Left lung (tissue), 10 donors: ENCODE results near the gene WWOX. TPM values are rescaled to one million over a fixed set of nuclear protein-coding genes. Genes with fewer than 3 reads are reported as not detected.

ENCODE experiments used
- ATAC-seq: fragments of 200-7000 bp; cut with Tn5 transposase; one replicate; pipeline ENCODE4 v1.9.1; 2020; ENCODE audit warnings: moderate library complexity
- DNase-seq, 4 donors: peaks; one replicate each; pipeline ENCODE4 v3.0.0-alpha.2; 2013 to 2020
- H3K27ac ChIP-seq, 2 donors: fragments of 200-600 bp; sonication (generic) in 1 of 2; one replicate each; pipeline versions ENCODE4 v1.5.0 to v1.8.0; 2020 to 2021
- H3K27me3 ChIP-seq, 2 donors: fragments of 200-600 bp; sonication (generic) in 1 of 2; one replicate each; pipeline versions ENCODE4 v1.5.0 to v1.8.0; 2020 to 2021
- H3K36me3 ChIP-seq, 2 donors: fragments of 200-600 bp; sonication (generic) in 1 of 2; one replicate each; pipeline versions ENCODE4 v1.5.0 to v1.8.0; 2020 to 2021
- H3K4me1 ChIP-seq, 2 donors: fragments of 200-600 bp; one replicate each; pipeline ENCODE4 v1.8.0; 2021
- H3K4me3 ChIP-seq, 2 donors: fragments of 200-600 bp; sonication (generic) in 1 of 2; one replicate each; pipeline versions ENCODE4 v1.5.0 to v1.8.0; 2020 to 2021; ENCODE audit warnings: mild to moderate bottlenecking in 1 of 2
- H3K9me3 ChIP-seq, 2 donors: fragments of 200-600 bp; sonication (generic) in 1 of 2; one replicate each; pipeline versions ENCODE4 v1.5.0 to v1.8.0; 2020 to 2021
- intact Hi-C, 2 donors: fragments of 100-400 bp; cut with DNase I; formaldehyde crosslinking; loops; one replicate each; pipeline versions ENCODE4 v1.11.2 to v1.14.2; 2022
- polyA plus RNA-seq, 6 donors: library from polyadenylated mRNA; unstranded; fragments of 120-200 nt; gene quantifications; one replicate each; pipeline ENCODE4 v1.2.1, GENCODE V29; 2013; ENCODE audit not compliant: insufficient read length in 6 of 6
- total RNA-seq, 2 donors: library from RNA; stranded (reverse); fragmentation: NEBNext Ultra II Directional; extraction: Animal tissue kit (Norgen Biotek cat#: 25700); gene quantifications; one replicate each; pipeline ENCODE4 v1.2.1, GENCODE V29; 2021
- TF ChIP-seq, protein P1 (sequence below), 2 donors: fragments of 200-600 bp; sonication (generic) in 1 of 2; IDR thresholded peaks; one replicate each; pipeline versions ENCODE4 v1.5.0 to v1.8.0; 2021; ENCODE audit warnings: antibody characterized with exemption in 2 of 2
- donor health status: DM: no; HTN: yes; CAD: no.
- donor health status: DM: no; HTN: no; CAD: no.

Gene WWOX
- total and polyA plus RNA-seq, 8 donors = 17.2 to 40.3 (median 30.8) TPM

GRCh38 chr16:79136955-79137354 is 1037.5 kb downstream of the WWOX start:
- ATAC-seq = no peak
- Histone ChIP-seq H3K36me3 (no peaks in the 10 kb centered on the region), H3K4me1 (no peaks in the 10 kb centered on the region), H3K27me3 (no peaks in the 10 kb centered on the region), H3K4me3 (no peak overlapping the region), H3K9me3 (no peaks in the 10 kb centered on the region), H3K27ac (no peak overlapping the region)
- intact Hi-C loops = no loop called here
- TF ChIP-seq, protein P1, sequence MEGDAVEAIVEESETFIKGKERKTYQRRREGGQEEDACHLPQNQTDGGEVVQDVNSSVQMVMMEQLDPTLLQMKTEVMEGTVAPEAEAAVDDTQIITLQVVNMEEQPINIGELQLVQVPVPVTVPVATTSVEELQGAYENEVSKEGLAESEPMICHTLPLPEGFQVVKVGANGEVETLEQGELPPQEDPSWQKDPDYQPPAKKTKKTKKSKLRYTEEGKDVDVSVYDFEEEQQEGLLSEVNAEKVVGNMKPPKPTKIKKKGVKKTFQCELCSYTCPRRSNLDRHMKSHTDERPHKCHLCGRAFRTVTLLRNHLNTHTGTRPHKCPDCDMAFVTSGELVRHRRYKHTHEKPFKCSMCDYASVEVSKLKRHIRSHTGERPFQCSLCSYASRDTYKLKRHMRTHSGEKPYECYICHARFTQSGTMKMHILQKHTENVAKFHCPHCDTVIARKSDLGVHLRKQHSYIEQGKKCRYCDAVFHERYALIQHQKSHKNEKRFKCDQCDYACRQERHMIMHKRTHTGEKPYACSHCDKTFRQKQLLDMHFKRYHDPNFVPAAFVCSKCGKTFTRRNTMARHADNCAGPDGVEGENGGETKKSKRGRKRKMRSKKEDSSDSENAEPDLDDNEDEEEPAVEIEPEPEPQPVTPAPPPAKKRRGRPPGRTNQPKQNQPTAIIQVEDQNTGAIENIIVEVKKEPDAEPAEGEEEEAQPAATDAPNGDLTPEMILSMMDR (IDR thresholded peaks at IDR 0.05) = no peak
- DNase-seq = no peak

DNA sequence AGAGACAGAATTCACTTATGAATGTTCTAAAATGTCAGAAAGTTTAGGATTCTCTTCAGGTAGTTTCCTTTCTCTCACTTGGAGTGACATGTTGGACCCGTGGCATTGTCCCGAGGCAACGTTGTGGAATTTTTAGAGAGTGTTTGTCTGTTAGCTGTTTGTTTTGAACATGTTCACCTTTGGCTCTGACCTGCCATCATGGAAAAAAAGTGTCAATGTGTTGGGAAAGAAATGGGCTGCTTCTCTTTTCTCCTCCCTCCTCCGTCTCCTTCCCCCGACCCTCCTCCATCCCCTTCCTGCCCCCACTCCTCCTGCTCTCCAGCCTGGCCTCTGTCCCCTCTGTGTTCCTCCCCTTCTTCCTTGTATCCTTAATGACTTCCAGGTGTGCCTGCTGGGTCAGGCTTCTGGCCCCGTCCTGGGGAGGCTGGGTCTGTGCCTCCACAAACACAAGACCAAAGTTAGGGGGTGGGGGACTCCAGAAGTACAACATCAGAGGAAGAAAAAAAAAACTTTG is 1038.0 kb downstream of the WWOX start:
- intact Hi-C loops = no loop called here
- DNase-seq = no peak
- Histone ChIP-seq H3K27ac (no peak overlapping the region), H3K27me3 (no peaks in the 10 kb centered on the region), H3K4me1 (no peaks in the 10 kb centered on the region), H3K4me3 (no peak overlapping the region), H3K9me3 (no peaks in the 10 kb centered on the region), H3K36me3 (no peaks in the 10 kb centered on the region)
- no peak for ATAC-seq
- TF ChIP-seq, protein P1 (IDR thresholded peaks at IDR 0.05) = no peak

- no peak for ATAC-seq
These were observed 1040.3 kb downstream of the WWOX start for GRCh38 chr16:79139799-79140198.

DNA sequence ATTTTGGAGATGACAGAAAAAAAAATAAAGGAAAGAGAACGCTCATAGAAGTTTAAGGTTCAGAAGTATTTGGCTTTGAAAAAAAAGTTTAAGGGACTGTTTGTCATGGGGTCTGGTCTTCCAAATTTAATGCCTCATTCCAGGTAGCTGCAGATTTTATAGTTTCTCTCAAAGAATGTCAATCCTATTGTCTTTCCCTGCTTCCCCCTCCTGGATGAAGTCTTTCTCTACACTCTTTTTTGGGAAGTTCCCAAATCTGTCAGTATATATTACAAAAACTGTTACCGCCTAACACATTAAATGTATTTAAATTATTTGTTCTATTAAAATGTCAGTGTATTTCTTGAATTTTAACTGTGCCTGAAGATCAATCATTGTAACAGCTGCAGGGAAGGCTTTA is 1043.6 kb downstream of the WWOX start:
- Histone ChIP-seq H3K36me3 (no peaks in the 10 kb centered on the region), H3K27me3 (no peaks in the 10 kb centered on the region), H3K4me1 (no peaks in the 10 kb centered on the region), H3K4me3 (no peak overlapping the region), H3K27ac (no peak overlapping the region), H3K9me3 (no peaks in the 10 kb centered on the region)
- no peak for ATAC-seq
- TF ChIP-seq, protein P1 (IDR thresholded peaks at IDR 0.05) = no peak
- DNase-seq = no peak
- intact Hi-C loops = no loop called here

More at GRCh38 chr16:79139799-79140198, 1040.3 kb downstream of the WWOX start:
- Histone ChIP-seq H3K4me3 (no peak overlapping the region), H3K4me1 (no peaks in the 10 kb centered on the region), H3K27ac (no peak overlapping the region), H3K9me3 (no peaks in the 10 kb centered on the region), H3K36me3 (no peaks in the 10 kb centered on the region), H3K27me3 (no peaks in the 10 kb centered on the region)
- TF ChIP-seq, protein P1 (IDR thresholded peaks at IDR 0.05) = no peak
- DNase-seq = no peak
- intact Hi-C loops = no loop called here

DNA sequence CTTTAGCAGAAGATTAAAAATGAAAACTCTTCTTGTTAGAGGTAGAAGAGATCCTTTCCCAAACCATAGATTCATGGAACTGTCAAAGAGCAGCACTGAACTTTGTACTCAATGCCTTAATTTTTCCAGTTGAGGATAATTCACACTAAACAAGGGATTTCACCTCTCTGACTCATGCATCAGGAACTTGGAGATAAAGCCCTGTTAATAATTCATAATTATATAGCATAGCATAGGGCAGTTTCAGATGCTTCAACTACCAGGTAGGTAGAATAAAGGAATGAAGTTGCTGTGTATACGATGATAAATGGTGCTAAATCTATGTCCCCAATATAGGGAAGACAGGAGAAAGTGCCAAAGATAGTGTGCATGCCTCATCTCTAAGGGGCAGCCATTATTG is 1050.7 kb downstream of the WWOX start:
- no peak for DNase-seq
- Histone ChIP-seq H3K4me3 (no peak overlapping the region), H3K36me3 (no peaks in the 10 kb centered on the region), H3K9me3 (no peaks in the 10 kb centered on the region), H3K27ac (no peak overlapping the region), H3K4me1 (no peaks in the 10 kb centered on the region), H3K27me3 (no peaks in the 10 kb centered on the region)
- TF ChIP-seq, protein P1 (IDR thresholded peaks at IDR 0.05) = no peak
- intact Hi-C loops = no loop called here
- no peak for ATAC-seq
